ENCODE data around the gene GLI3. TPM values are rescaled to one million over a fixed set of nuclear protein-coding genes. Genes with fewer than 3 reads are reported as not detected.

Gene GLI3
- total RNA-seq, 1 donor from 2014 or later = 7.3 TPM

DNA sequence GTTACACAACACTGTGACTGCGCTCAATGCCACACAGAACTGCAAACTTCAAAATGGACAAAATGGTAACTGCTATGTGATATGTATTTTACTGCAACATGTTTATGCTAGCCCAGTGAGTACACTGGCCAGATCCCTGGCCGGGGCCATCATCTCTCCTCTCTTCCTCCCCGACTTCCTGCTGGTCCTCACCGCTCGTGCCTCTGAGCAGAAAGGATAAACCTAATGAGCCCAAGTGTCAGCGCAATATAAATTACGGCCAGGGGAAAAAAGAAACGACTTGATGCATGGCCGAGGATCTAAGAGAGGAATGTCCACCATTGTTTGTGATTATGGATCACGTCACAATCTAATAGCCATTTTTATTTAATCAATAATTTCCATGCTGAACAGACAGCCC is 225.2 kb downstream of the GLI3 start:
- H3K36me3 ChIP-seq (ENCODE audit: control insufficient read depth, insufficient read depth, low read length) = no peaks in the 10 kb centered on the region
- DNase-seq (ENCODE audit: low read depth) = no peak
- TF ChIP-seq, protein P1, sequence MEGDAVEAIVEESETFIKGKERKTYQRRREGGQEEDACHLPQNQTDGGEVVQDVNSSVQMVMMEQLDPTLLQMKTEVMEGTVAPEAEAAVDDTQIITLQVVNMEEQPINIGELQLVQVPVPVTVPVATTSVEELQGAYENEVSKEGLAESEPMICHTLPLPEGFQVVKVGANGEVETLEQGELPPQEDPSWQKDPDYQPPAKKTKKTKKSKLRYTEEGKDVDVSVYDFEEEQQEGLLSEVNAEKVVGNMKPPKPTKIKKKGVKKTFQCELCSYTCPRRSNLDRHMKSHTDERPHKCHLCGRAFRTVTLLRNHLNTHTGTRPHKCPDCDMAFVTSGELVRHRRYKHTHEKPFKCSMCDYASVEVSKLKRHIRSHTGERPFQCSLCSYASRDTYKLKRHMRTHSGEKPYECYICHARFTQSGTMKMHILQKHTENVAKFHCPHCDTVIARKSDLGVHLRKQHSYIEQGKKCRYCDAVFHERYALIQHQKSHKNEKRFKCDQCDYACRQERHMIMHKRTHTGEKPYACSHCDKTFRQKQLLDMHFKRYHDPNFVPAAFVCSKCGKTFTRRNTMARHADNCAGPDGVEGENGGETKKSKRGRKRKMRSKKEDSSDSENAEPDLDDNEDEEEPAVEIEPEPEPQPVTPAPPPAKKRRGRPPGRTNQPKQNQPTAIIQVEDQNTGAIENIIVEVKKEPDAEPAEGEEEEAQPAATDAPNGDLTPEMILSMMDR (IDR thresholded peaks at IDR 0.05; ENCODE audit: insufficient read depth, low read length, poor library complexity, severe bottlenecking) = no peak
- H3K4me3 ChIP-seq (ENCODE audit: low read depth, low read length) = no peak overlapping the region
- H3K27me3 ChIP-seq (ENCODE audit: control insufficient read depth, insufficient read depth, low read length) = no peaks in the 10 kb centered on the region

DNA sequence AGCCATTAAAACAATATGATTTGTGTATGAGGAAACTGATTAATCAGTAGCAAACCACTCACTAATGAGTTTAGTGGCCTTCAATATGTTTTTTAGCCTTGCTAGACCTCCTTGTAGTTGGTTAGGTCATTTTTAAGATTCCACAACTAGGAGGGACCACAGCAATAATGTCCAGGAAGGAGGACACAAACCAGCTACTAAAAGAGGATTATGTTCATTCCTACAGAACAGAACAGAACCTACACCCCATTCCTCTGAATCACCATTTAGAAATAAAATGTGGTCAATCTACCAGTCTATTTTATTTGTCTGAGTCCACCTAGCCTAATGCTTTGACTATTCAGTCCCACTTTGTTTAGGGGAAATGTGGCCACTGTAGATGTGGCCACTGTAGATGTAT is 226.3 kb downstream of the GLI3 start:
- no peaks in the 10 kb centered on the region for H3K27me3 ChIP-seq (ENCODE audit: control insufficient read depth, insufficient read depth, low read length)
- no peak overlapping the region for H3K4me3 ChIP-seq (ENCODE audit: low read depth, low read length)
- no peaks in the 10 kb centered on the region for H3K36me3 ChIP-seq (ENCODE audit: control insufficient read depth, insufficient read depth, low read length)
- TF ChIP-seq, protein P1 (IDR thresholded peaks at IDR 0.05; ENCODE audit: insufficient read depth, low read length, poor library complexity, severe bottlenecking) = no peak
- no peak for DNase-seq (ENCODE audit: low read depth)

DNA sequence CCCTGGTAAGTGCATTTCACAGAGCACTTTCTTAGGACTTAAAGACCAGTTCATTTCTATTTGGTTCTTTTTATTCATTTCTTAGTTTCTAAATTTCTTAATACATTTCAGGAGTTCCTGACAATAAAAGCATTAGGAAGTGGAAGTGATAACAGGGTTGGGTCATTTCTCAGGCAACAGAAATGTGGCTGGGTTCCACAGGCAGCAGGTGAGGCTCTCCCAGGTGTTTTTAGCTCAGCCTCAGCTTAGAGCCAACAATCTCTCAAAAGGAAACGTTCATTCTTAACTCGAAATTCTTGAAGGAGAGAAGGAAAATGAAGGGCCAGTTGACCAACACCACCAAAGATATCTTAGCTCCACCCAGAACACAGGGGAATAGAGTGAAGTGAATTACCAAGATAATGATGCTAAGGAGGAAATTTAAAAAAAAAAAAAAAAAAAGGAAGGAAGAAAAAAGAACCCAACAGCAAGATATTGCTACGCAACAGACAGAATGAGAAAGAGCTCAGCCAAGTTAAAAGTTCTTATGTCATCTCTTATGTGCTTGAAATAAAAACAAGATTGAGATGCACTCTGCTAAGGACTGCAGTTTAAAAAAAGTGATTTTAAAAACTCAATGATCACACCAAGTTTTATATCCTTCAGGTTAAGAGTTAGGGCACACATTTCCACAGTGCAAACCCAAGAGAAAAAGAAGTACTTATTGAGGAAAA is 230.1 kb downstream of the GLI3 start:
- TF ChIP-seq, protein P1 (IDR thresholded peaks at IDR 0.05; ENCODE audit: insufficient read depth, low read length, poor library complexity, severe bottlenecking) = no peak
- no peaks in the 10 kb centered on the region for H3K27me3 ChIP-seq (ENCODE audit: control insufficient read depth, insufficient read depth, low read length)
- H3K4me3 ChIP-seq (ENCODE audit: low read depth, low read length) = no peak overlapping the region
- no peak for DNase-seq (ENCODE audit: low read depth)
- H3K36me3 ChIP-seq (ENCODE audit: control insufficient read depth, insufficient read depth, low read length) = no peaks in the 10 kb centered on the region

DNA sequence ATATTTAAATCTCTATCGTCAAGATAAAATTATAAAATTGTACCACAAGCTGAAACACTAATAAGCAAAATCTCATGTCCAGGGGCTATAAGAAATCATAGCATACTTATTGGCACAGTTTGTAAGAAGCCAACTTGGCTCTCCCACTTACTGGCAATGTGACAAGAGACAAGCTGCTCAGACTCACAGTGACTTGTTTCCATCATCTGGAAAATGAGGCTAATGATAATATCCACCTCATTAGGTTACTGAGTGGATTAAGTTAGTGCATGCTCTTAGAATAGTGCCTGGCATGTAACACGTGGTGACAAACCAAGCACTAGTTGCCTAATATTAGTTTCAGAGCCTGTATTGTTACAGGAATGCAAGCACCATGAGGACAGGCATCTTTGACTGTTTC is 234.4 kb downstream of the GLI3 start:
- no peak overlapping the region for H3K4me3 ChIP-seq (ENCODE audit: low read depth, low read length)
- DNase-seq (ENCODE audit: low read depth) = no peak
- no peaks in the 10 kb centered on the region for H3K36me3 ChIP-seq (ENCODE audit: control insufficient read depth, insufficient read depth, low read length)
- TF ChIP-seq, protein P1 (IDR thresholded peaks at IDR 0.05; ENCODE audit: insufficient read depth, low read length, poor library complexity, severe bottlenecking) = no peak
- no peaks in the 10 kb centered on the region for H3K27me3 ChIP-seq (ENCODE audit: control insufficient read depth, insufficient read depth, low read length)

DNA sequence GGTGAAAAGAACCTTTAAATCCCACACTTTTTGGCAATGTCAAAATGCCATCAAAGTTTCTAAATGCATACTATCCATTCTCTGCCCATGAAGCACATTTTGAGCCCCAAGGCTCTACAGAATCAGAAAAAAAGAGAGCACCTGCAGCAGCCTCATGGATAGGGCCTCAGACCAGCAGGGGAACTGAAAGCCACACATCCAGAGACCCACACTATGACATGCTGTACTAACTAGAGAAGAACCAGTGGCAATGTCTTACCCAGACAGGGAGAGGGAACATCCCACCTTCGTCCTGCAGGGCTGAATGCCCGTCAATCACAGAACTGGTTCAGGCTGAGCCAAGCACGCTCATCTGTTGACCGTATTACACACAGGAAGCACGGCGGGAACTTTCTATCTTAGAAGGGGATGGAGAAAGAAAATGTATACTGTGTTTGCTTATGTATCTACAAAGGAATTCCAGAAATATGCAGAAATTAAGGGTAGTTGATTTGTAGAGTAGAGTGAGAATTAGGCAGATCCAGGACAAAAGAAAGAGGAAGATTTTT is 237.2 kb downstream of the GLI3 start:
- Histone ChIP-seq H3K4me3 (ENCODE audit: low read depth, low read length) (no peak overlapping the region), H3K36me3 (ENCODE audit: control insufficient read depth, insufficient read depth, low read length) (no peaks in the 10 kb centered on the region), H3K27me3 (ENCODE audit: control insufficient read depth, insufficient read depth, low read length) (no peaks in the 10 kb centered on the region)
- TF ChIP-seq, protein P1 (IDR thresholded peaks at IDR 0.05; ENCODE audit: insufficient read depth, low read length, poor library complexity, severe bottlenecking) = no peak
- no peak for DNase-seq (ENCODE audit: low read depth)

DNA sequence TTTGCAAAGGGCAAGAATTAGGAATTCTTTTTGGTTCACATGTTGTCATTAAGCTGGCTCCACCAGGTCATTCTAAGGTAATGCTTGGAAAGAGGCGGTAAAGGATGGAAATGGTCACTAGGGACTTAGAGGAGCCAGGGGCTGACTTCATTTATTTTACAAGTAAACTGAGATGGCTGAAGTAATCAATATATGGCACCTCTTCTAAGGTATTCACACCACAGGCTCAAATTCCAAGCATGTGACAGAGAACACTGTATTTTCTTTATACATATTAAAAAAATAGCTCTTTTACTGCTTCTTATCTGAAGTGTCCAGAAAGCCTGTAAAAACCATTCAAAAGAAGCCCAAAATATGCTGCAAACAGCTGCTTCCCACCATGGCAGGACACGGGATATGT is 239.0 kb downstream of the GLI3 start:
- TF ChIP-seq, protein P1 (IDR thresholded peaks at IDR 0.05; ENCODE audit: insufficient read depth, low read length, poor library complexity, severe bottlenecking) = no peak
- Histone ChIP-seq H3K36me3 (ENCODE audit: control insufficient read depth, insufficient read depth, low read length) (no peaks in the 10 kb centered on the region), H3K4me3 (ENCODE audit: low read depth, low read length) (no peak overlapping the region), H3K27me3 (ENCODE audit: control insufficient read depth, insufficient read depth, low read length) (no peaks in the 10 kb centered on the region)
- no peak for DNase-seq (ENCODE audit: low read depth)
